WERI-Rb-1 (cell line): ENCODE data around the gene MYO18A.

Experiments used
- DNase-seq: peaks from one replicate; pipeline ENCODE4 v3.0.0-alpha.2; 2020
- H3K27ac ChIP-seq: fragments of 250-450 bp; sonication (Bioruptor Pico); 2 replicates; pipeline ENCODE4 v1.5.1; 2020; ENCODE audit warnings: mild to moderate bottlenecking, moderate library complexity
- H3K27me3 ChIP-seq: fragments of 250-450 bp; sonication (Bioruptor Pico); 2 replicates; pipeline ENCODE4 v1.5.1; 2021; ENCODE audit warnings: mild to moderate bottlenecking, low read depth, moderate library complexity; ENCODE audit not compliant: insufficient read depth, severe bottlenecking
- H3K36me3 ChIP-seq: fragments of 250-450 bp; sonication (Bioruptor Pico); 2 replicates; pipeline ENCODE4 v1.5.1; 2020; ENCODE audit warnings: mild to moderate bottlenecking, moderate library complexity
- H3K4me3 ChIP-seq: 2 replicates; pipeline ENCODE4 v1.5.1; 2011; ENCODE audit warnings: low read depth, mild to moderate bottlenecking, control low read depth, low read length
- H3K9me3 ChIP-seq: fragments of 250-450 bp; sonication (Bioruptor Pico); 2 replicates; pipeline ENCODE4 v1.5.1; 2021; ENCODE audit warnings: mild to moderate bottlenecking, moderate library complexity; ENCODE audit not compliant: severe bottlenecking
- CTCF ChIP-seq: IDR thresholded peaks from 2 replicates; pipeline ENCODE4 v1.5.1; 2011; ENCODE audit warnings: low read depth, mild to moderate bottlenecking, control low read depth, inconsistent platforms, low read length

Gene MYO18A

GRCh38 chr17:29071303-29071702 is 108.9 kb downstream of the MYO18A start:
- no peak for DNase-seq
- H3K27me3 ChIP-seq, result no peaks in the 10 kb centered on the region
- no peaks in the 10 kb centered on the region for H3K36me3 ChIP-seq
- no peak for TF ChIP-seq CTCF
- H3K27ac ChIP-seq, result peak overlapping the region; percentile 85
- H3K4me3 ChIP-seq, result no peak overlapping the region
- no peaks in the 10 kb centered on the region for H3K9me3 ChIP-seq

- H3K9me3 ChIP-seq, result no peaks in the 10 kb centered on the region
- DNase-seq, result peak; percentile 71
- peak overlapping the region; percentile 85 for H3K27ac ChIP-seq
- H3K27me3 ChIP-seq, result no peaks in the 10 kb centered on the region
- H3K4me3 ChIP-seq, result no peak overlapping the region
- no peaks in the 10 kb centered on the region for H3K36me3 ChIP-seq
- no peak for TF ChIP-seq CTCF
These were observed 109.4 kb downstream of the MYO18A start for GRCh38 chr17:29070781-29071180.

- Histone ChIP-seq H3K9me3 (no peaks in the 10 kb centered on the region), H3K27ac (peak overlapping the region; percentile 85)
- TF ChIP-seq CTCF, result no peak
These were observed 109.9 kb downstream of the MYO18A start for GRCh38 chr17:29070308-29070707.

DNA sequence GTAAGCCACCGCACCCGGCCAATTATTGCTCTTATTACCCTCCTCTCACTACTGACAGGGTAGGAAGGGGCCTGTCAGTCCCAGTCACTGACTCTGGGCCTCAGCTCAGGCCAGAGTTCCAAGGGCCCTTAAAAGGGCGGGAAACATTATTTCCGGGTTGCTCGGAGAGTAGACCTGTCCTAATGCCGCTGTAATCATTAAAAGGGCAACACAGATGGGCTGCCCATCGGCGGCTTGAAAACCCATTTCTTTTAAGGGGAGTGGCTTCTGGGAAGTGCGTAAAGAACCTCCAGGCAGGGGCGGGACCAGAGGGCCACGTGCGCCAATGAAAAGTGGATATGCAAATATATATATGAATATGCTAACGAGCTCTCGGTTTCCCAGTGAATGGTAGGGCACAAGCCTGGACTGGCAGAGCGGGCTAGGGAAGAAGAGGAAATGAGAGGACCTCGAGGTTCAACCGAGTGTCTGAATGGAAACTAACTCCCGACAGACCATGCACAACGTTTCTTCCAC is 110.6 kb downstream of the MYO18A start:
- H3K9me3 ChIP-seq, result no peaks in the 10 kb centered on the region
- peak overlapping the region; percentile 85 for H3K27ac ChIP-seq
- H3K36me3 ChIP-seq, result no peaks in the 10 kb centered on the region
- TF ChIP-seq CTCF, result no peak
- H3K4me3 ChIP-seq, result no peak overlapping the region
- DNase-seq, result no peak
- H3K27me3 ChIP-seq, result no peaks in the 10 kb centered on the region

More at GRCh38 chr17:29070308-29070707, 109.9 kb downstream of the MYO18A start:
- no peaks in the 10 kb centered on the region for H3K27me3 ChIP-seq
- H3K4me3 ChIP-seq, result no peak overlapping the region
- no peak for DNase-seq
- H3K36me3 ChIP-seq, result no peaks in the 10 kb centered on the region

GRCh38 chr17:29068818-29069217 is 111.4 kb downstream of the MYO18A start:
- DNase-seq, result no peak
- Histone ChIP-seq H3K4me3 (no peak overlapping the region), H3K36me3 (no peaks in the 10 kb centered on the region), H3K27ac (no peak overlapping the region), H3K9me3 (no peaks in the 10 kb centered on the region), H3K27me3 (no peaks in the 10 kb centered on the region)
- no peak for TF ChIP-seq CTCF

- Histone ChIP-seq H3K27me3 (no peaks in the 10 kb centered on the region), H3K36me3 (no peaks in the 10 kb centered on the region), H3K9me3 (no peaks in the 10 kb centered on the region), H3K4me3 (peak overlapping the region; percentile 32), H3K27ac (peak overlapping the region; percentile 82)
- no peak for TF ChIP-seq CTCF
- DNase-seq, result peak; percentile 89
These were observed 113.6 kb downstream of the MYO18A start for GRCh38 chr17:29066606-29067005.
